Stomach (tissue), 9 donors: ENCODE results near the gene MBNL2. TPM values are rescaled to one million over a fixed set of nuclear protein-coding genes. Genes with fewer than 3 reads are reported as not detected.
A peak's percentile ranks its signal among the peaks of the same experiment; 100 is the strongest.

Experiments
- DNase-seq, 2 donors: peaks; one replicate each; pipeline versions ENCODE4 v3.0.0 to v3.0.0-alpha.2; 2013 to 2019
- H3K27ac ChIP-seq, 5 donors: fragments of 200-600 bp in 4 of 5; sonication (generic) in 4 of 5; one replicate each; pipeline ENCODE4 v1.5.1; 2013 to 2019; ENCODE audit warnings: mild to moderate bottlenecking in 1 of 5, moderate library complexity in 1 of 5
- H3K27me3 ChIP-seq, 3 donors: fragments of 200-600 bp; sonication (generic); one replicate each; pipeline ENCODE4 v1.5.1; 2017 to 2019; ENCODE audit warnings: mixed run types in 1 of 3
- H3K36me3 ChIP-seq, 4 donors: fragments of 200-600 bp; sonication (generic); 1 replicate in 3 of 4; 2 replicates in 1 of 4; pipeline ENCODE4 v1.5.1; 2016 to 2019
- H3K4me1 ChIP-seq, 4 donors: fragments of 200-600 bp; sonication (generic); one replicate each; pipeline ENCODE4 v1.5.1; 2016 to 2019
- H3K4me3 ChIP-seq, 4 donors: fragments of 200-600 bp; sonication (generic) in 3 of 4; one replicate each; pipeline ENCODE4 v1.5.1; 2016 to 2019; ENCODE audit warnings: mild to moderate bottlenecking in 1 of 4
- H3K9me3 ChIP-seq, 4 donors: fragments of 200-600 bp; sonication (generic); one replicate each; pipeline ENCODE4 v1.5.1; 2016 to 2019
- CTCF ChIP-seq, 7 experiments: fragments of 450-650 bp in 4 of 7; fragments of 200-600 bp in 3 of 7; sonication (generic) in 3 of 7; IDR thresholded peaks; one replicate each; pipeline ENCODE4 v1.5.1; 2016 to 2019; ENCODE audit warnings: antibody characterized with exemption in 7 of 7, control low read depth in 2 of 7, mild to moderate bottlenecking in 1 of 7
- EP300 ChIP-seq: sonication (generic); formaldehyde crosslinking; IDR thresholded peaks from one replicate; pipeline ENCODE4 v1.6.1; 2017; ENCODE audit warnings: antibody characterized with exemption
- POLR2A ChIP-seq, 4 donors: fragments of 450-650 bp; IDR thresholded peaks; one replicate each; pipeline ENCODE4 v1.6.1; 2016; ENCODE audit warnings: antibody characterized with exemption in 4 of 4, control low read depth in 2 of 4, mild to moderate bottlenecking in 1 of 4, moderate library complexity in 1 of 4
- POLR2AphosphoS5 ChIP-seq, 3 donors: sonication (generic); formaldehyde crosslinking; IDR thresholded peaks; one replicate each; pipeline ENCODE4 v1.6.1; 2016; ENCODE audit warnings: antibody characterized with exemption in 3 of 3
- WGBS, 5 donors: extraction: QIAGEN DNeasy Blood & Tissue Kit in 3 of 5; methylation state at CpG; one replicate each; pipeline versions ENCODE4 v1.1.5 to v1.1.7; 2013 to 2018; 5-methylcytosine and 5-hydroxymethylcytosine counted together
- intact Hi-C: fragments of 100-400 bp; cut with DNase I; formaldehyde crosslinking; loops from one replicate; pipeline ENCODE4 v1.15.1; 2023; ENCODE audit warnings: low total_unique reads
- polyA plus RNA-seq, 3 donors: library from polyadenylated mRNA; stranded (reverse); fragments of 200-250 nt; gene quantifications; one replicate each; pipeline ENCODE4 v1.2.3, GENCODE V29; 2013
- total RNA-seq, 5 donors: library from RNA; depleted of rRNA; stranded (reverse); fragments of >200 nt; gene quantifications; one replicate each; pipeline versions ENCODE4 v1.1.0 to v1.2.3, GENCODE V29; 2014 to 2016
- donor health status: healthy with polysubstance abuse.
- donor health status: Bipolar disorder and iron deficiency.
- donor health status: healthy.

Gene MBNL2
- total and polyA plus RNA-seq, 8 donors = 8.3 to 74.5 (median 25.6) TPM

- Histone ChIP-seq H3K9me3 (no peaks in the 10 kb centered on the region), H3K27ac (no peak overlapping the region), H3K27me3 (no peaks in the 10 kb centered on the region), H3K4me3 (no peak overlapping the region), H3K4me1 (peaks cover 0 to 6% (median 0%) of the 10 kb centered on the region in 4 donors), H3K36me3 (peaks cover 0 to 66% (median 44%) of the 10 kb centered on the region in 4 donors)
- no peak for DNase-seq
- intact Hi-C loops = no loop called here
- TF ChIP-seq CTCF (IDR thresholded peaks at IDR 0.05) (no peak), POLR2A (IDR thresholded peaks at IDR 0.05) (no peak), EP300 (no peak), POLR2AphosphoS5 (IDR thresholded peaks at IDR 0.05) (no peak)
Observed at GRCh38 chr13:97385146-97385545, 163.0 kb downstream of the MBNL2 start.

GRCh38 chr13:97385854-97386253, 163.7 kb downstream of the MBNL2 start:
- 93 to 98% (median 96%) methylated on average over 3 of the region's 3 CpGs for WGBS, 5 donors
- intact Hi-C loops = no loop called here
- TF ChIP-seq POLR2AphosphoS5 (IDR thresholded peaks at IDR 0.05) = no peak
- TF ChIP-seq EP300 = no peak
- TF ChIP-seq POLR2A (IDR thresholded peaks at IDR 0.05) = no peak
- no peak for TF ChIP-seq CTCF (IDR thresholded peaks at IDR 0.05)
- Histone ChIP-seq H3K4me1 (peaks cover 0 to 6% (median 0%) of the 10 kb centered on the region in 4 donors), H3K4me3 (no peak overlapping the region), H3K27me3 (no peaks in the 10 kb centered on the region), H3K9me3 (no peaks in the 10 kb centered on the region), H3K27ac (peak overlapping the region in 3 of 5 donors; percentile 4 to 48 (median 11)), H3K36me3 (peaks cover 0 to 59% (median 37%) of the 10 kb centered on the region in 4 donors)
- DNase-seq = no peak

- H3K27ac ChIP-seq = peak overlapping the region in 2 of 5 donors; percentile 48 to 58
- TF ChIP-seq POLR2A (IDR thresholded peaks at IDR 0.05) = no peak
- no peak for TF ChIP-seq POLR2AphosphoS5 (IDR thresholded peaks at IDR 0.05)
- TF ChIP-seq CTCF (IDR thresholded peaks at IDR 0.05) = no peak
- TF ChIP-seq EP300 = no peak
- intact Hi-C loops = no loop called here
- no peak overlapping the region for H3K4me3 ChIP-seq
- no peaks in the 10 kb centered on the region for H3K9me3 ChIP-seq
- peak in 1 of 2 donors; percentile 15 for DNase-seq
- H3K4me1 ChIP-seq = peaks cover 0 to 13% (median 2%) of the 10 kb centered on the region in 4 donors
- peaks cover 3 to 61% (median 35%) of the 10 kb centered on the region in 4 donors for H3K36me3 ChIP-seq
- H3K27me3 ChIP-seq = no peaks in the 10 kb centered on the region
- WGBS, 5 donors = 62 to 92% (median 85%) methylated on average over 4 of the region's 4 CpGs
Observed at GRCh38 chr13:97386801-97387484, 164.8 kb downstream of the MBNL2 start.

- TF ChIP-seq POLR2A (IDR thresholded peaks at IDR 0.05) = no peak
- TF ChIP-seq POLR2AphosphoS5 (IDR thresholded peaks at IDR 0.05) = no peak
- TF ChIP-seq CTCF (IDR thresholded peaks at IDR 0.05) = no peak
- no peak for TF ChIP-seq EP300
- Histone ChIP-seq H3K4me3 (no peak overlapping the region), H3K36me3 (peaks cover 3 to 58% (median 32%) of the 10 kb centered on the region in 4 donors), H3K27ac (peak overlapping the region in 2 of 5 donors; percentile 48 to 58), H3K4me1 (peaks cover 0 to 18% (median 2%) of the 10 kb centered on the region in 4 donors), H3K9me3 (no peaks in the 10 kb centered on the region), H3K27me3 (no peaks in the 10 kb centered on the region)
- intact Hi-C loops = no loop called here
- 75 to 96% (median 88%) methylated on average over 5 of the region's 5 CpGs for WGBS, 5 donors
- DNase-seq = no peak
Observed at GRCh38 chr13:97387485-97387839, 165.3 kb downstream of the MBNL2 start.
